NK-92 treated with Interleukin-12 subunit alpha and Interleukin-12 subunit beta, amount 100 ng/mL, for 24 hours (cell line): ENCODE data around the gene TSPAN5.
"Not testable (repeated sequence)": the region's sequence is repeated elsewhere in the genome, so short reads cannot be mapped to it uniquely, and the experiment has no call there.

Source experiments
- DNase-seq: peaks from one replicate; lab custom pipeline; 2025; lab: John Stamatoyannopoulos, UW

Gene TSPAN5

DNA sequence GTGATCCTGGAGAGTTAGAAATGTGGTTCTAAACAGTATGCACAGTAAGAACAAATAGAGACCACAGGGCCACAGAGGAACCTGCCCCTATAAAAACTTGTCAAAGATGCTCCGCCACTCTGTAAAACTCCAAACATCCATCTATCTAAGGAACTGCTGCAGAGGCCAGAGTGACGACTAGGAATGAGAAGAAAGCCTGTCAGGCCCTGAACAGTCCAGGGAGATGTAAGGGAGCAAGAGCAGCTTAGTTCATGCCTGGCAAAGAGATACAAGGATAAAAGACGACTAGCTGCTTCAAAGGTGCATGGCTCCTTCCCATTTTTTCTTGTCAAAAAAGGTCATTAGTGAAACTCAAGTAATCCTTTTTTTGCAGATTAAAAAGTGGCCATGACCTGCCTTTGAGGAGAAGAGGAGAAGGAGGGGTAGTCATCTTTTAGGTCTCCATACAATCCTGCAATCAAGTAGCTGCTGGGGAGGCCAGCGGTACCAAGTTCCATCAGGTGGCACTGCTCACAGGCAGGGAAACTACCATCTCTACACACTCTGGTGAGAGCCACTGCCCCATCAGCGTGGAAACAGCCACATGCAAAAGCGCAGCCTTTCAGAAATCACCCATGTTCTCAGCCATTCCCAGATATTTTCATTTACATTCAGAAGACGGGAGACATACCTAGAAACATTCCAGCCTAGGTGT is 162.1 kb downstream of the TSPAN5 start:
- no peak for DNase-seq

DNA sequence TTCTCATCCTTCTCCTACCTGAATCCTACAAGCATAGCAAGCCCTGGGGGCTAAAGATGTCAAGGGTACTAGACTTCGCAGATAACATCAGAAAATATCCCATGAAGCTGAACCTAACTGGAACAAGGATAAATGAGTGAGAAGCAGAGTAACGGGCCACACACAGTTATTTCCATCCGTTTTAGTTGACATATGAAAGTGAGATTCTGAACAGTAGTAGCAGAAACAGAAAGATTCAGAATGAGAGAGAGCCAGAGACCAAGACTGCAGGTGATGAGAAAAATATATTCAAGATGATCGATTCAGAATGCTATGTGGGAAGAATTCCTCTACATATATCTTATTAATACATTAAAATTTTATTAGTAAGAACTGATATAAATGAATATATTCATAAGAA is 165.1 kb downstream of the TSPAN5 start:
- no peak for DNase-seq

GRCh38 chr4:98491899-98492559 is 166.4 kb downstream of the TSPAN5 start:
- no peak for DNase-seq

DNA sequence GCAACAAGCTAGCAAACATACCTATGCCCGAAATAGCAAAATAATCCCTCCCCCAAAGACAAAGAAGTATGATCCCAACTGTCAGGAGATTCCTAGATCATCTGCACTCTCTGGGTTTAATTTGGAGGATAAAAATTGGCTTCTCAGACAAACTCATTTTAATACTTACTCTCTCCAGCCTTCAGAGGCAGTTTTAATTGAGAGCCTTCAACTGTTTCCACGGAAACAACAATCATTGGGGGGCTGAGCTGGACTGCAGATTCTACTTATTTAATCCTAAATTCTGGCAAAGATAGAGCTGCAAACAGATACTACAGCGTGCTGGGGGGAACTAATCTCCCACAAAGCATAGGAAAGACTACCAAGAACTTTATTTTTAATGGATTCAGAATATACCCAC is 168.2 kb downstream of the TSPAN5 start:
- no peak for DNase-seq

DNA sequence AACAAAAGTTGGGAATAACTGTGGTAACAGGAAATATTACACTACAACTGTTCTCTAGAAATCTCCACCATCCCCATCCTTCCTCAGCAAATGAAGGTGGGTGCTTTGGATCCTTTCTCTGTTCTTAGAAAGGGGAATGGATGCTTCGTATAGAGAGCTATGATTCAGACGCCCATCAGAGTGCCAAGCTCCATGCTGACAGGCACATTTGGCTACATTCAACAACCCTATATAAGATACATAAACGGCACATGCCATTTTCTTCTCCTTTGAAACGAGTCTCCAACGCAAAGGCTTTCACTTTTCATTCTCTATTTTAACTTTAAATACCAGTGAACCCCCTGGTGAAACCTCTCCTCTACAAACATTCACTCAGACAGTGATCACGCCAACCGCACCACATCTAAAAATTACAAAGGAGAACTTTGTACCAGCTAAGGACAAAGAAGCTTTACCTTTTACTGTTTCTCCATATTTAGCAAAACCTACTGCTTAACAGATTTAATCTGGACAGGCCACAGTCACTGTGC is 172.5 kb downstream of the TSPAN5 start:
- no peak for DNase-seq

DNA sequence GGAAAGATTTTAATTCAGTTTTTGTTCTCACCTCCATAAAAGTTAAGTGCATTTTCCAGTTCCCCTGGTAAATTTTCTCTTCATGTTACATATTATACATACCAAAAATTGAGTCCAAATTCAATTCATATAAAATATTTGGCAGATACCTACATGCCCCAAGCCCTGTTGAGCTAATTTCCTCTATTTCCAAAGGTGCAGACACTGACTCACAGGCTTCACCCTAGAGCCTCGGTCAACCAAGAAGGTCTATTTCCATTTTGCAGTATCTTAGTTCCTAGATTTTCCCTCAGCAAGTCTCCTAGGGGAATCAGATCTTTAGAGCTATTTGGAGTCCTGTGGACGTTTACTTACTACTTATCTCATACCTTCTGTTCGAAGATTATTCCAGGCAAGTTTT is 174.4 kb downstream of the TSPAN5 start:
- DNase-seq = no peak

GRCh38 chr4:98482847-98483806 is 175.3 kb downstream of the TSPAN5 start:
- no peak for DNase-seq

GRCh38 chr4:98482503-98482846 is 175.9 kb downstream of the TSPAN5 start:
- DNase-seq = no peak

DNA sequence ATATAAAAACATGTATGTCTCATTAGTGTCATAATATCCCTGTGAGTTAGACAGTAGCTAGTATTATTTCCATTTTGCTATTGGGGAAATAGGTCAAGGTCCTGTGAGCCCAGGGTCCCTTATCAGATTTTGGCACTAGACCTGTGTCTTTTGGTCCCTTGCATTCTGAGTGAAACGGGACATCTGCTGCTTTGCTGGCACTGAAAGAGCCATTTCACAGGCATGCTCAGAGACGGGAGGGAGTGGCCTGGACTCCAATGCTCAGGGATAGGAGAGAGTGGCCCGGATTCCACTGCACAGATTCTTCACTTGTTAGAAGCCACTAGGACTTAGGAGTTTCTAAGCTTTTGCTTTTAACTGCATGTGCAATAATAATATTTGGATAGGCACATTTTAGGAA is 177.2 kb downstream of the TSPAN5 start:
- no peak for DNase-seq

GRCh38 chr4:98480535-98480934 is 177.9 kb downstream of the TSPAN5 start:
- DNase-seq = no peak

DNA sequence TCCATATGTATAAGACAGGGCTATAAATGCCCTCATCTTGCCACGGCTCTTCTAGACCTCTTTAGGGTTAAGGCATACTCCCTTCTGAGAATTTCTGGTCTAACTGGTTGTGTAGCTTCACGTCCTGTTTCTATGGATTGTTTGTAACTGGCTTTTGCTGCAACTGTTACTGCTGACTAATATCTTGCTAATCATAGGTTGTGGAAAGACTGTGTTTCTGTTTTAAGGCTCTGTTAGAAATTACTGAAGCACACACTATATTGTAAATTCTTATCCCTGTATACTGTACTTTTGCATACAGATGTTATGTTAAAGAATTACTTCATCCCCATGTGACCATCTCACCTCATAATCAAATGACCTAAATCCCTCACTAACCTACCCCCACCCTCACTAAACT is 178.8 kb downstream of the TSPAN5 start:
- DNase-seq = not testable (repeated sequence)

- no peak for DNase-seq
These were observed 181.5 kb downstream of the TSPAN5 start for GRCh38 chr4:98476891-98477290.

- DNase-seq = peak; percentile 15
These were observed 184.0 kb downstream of the TSPAN5 start for GRCh38 chr4:98474408-98474844.

DNA sequence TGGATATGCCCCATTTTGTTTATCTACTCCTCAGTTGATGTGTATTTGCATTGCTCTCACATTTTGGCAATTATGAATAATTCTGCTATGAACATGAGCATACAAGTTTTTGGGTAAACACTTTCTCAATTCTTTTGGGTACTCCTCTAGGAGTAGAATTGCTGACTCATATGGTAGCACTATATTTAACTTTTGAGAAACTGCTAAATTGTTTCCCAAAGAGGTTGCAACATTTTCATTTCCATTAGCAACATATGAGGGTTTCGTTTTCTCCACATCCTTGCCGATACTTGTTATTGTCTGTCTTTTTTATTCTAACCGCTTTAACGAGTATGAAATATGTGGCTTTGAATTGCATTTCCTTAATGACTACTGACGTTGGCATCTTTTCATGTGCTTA is 185.4 kb downstream of the TSPAN5 start:
- no peak for DNase-seq

- DNase-seq = no peak
These were observed 187.6 kb downstream of the TSPAN5 start for GRCh38 chr4:98470831-98471230.

- no peak for DNase-seq
These were observed 188.0 kb downstream of the TSPAN5 start for GRCh38 chr4:98470366-98470765.

GRCh38 chr4:98469771-98470170 is 188.6 kb downstream of the TSPAN5 start:
- DNase-seq = no peak

DNA sequence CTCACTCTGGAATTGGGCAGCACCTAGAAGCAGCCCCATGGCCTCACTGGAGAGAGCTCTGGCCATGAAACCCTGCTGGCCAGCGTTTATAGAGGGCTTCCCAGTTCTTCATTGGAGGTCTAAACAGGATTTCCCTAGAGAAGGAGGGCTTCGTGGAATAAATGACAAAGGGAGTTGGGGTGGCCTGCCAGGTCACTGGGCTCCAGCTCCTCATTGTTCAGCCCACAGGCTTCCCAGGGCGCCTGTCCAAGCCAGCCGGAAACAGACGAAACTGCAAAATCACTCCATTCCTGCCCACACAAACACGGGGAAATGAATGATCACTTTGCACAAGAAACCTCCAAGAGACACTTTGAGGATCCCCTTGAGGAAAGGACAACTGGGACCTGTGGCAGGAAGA is 189.7 kb downstream of the TSPAN5 start:
- no peak for DNase-seq

GRCh38 chr4:98467627-98468072 is 190.8 kb downstream of the TSPAN5 start:
- DNase-seq = no peak

DNA sequence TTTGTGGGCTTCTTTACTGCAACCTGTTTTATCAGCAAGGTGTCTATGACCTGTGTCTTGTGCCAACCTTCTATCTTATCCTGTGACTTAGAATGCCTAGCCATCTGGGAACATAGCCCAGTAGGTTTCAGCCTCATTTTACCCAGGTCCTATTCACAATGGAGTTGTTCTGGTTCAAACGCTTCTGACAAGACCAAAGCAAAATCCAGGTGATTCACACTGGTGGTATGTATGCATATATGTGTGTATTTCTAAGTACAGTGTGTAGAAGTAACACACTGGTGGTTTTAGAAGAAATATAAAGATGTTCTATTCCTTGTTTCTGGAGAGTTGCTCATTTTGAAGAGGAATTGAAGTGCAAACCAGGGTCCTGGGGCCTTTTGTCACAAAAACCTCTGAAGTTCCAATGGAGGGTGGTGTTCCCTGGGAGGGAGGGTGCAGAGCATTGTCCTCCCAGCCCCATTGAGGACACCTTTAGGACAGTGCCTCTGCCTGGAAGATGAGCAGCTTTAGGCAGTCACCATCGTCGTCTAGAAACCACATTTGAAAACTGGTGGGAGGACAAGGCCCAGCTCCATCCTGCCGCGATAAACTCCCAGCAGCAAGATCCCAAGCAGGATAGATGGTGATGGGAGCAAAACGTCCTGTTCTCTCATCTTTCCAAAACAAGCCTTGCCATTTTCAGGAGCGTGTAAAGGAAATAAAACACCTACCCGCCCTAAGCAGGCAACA is 191.4 kb downstream of the TSPAN5 start:
- no peak for DNase-seq

DNA sequence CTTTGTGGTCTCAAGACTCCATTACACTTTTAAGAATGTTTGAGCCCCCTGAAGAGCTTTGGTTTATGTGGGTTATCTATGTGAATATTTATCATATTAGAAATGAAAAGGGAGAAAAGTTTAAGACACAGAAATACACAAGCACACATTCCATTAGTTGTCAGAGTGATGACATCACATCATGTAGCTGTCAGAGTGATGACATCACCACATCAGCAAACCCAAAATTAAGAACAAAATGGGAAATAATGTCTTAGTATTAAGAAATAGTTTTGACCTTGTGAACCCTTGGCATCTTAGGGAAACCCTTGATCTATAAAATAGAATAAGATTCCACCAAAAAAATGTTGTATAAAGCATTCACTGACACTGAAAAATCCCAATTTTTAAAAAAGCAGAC is 195.9 kb downstream of the TSPAN5 start:
- no peak for DNase-seq
